Measurements from ENCODE around the gene LENEP.

DNA sequence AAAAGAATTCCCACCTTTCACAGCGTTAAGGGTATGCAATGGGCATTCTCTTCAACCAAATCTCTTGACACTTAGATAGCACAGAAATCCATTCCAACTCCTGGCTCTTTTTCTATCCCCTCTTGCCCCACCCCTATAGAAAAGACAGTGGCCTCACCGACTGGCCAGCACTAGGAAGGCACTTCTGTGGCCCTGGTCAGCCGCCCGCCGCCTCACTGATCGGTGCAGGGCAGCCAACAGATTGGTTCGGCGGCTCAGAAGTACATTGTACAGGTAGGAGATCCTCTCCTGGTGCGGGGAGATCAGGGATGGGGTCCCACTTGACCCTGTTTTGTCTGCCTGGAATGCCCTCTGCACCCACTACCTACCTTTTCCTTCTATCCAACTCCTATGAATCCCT lies 30.9 kb downstream of the LENEP start:
- TF ChIP-seq TARDBP (IDR thresholded peaks at IDR 0.05) (no peak), BHLHE40 (IDR thresholded peaks at IDR 0.05; ENCODE audit: borderline replicate concordance) (no peak), FOXM1 (IDR thresholded peaks at IDR 0.05; ENCODE audit: borderline replicate concordance) (no peak), L3MBTL2 (conservative IDR thresholded peaks at IDR 0.05) (no peak), CTBP1 (IDR thresholded peaks at IDR 0.05; ENCODE audit: borderline replicate concordance) (no peak), HDGF (IDR thresholded peaks at IDR 0.05; ENCODE audit: borderline replicate concordance) (no peak), ELF4 (IDR thresholded peaks at IDR 0.05) (no peak), SUZ12 (IDR thresholded peaks at IDR 0.05) (no peak), SP1 (IDR thresholded peaks at IDR 0.05) (no peak), ZNF384 (IDR thresholded peaks at IDR 0.05) (no peak), FOXA1 (IDR thresholded peaks at IDR 0.05) (no peak)
- TF ChIP-seq, protein P1, sequence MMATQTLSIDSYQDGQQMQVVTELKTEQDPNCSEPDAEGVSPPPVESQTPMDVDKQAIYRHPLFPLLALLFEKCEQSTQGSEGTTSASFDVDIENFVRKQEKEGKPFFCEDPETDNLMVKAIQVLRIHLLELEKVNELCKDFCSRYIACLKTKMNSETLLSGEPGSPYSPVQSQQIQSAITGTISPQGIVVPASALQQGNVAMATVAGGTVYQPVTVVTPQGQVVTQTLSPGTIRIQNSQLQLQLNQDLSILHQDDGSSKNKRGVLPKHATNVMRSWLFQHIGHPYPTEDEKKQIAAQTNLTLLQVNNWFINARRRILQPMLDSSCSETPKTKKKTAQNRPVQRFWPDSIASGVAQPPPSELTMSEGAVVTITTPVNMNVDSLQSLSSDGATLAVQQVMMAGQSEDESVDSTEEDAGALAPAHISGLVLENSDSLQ (IDR thresholded peaks at IDR 0.05): no peak

All from HEK293T (cell line).